GM04503 (cell line): ENCODE data around the gene PRMT7.
"Not testable (repeated sequence)": the region's sequence is repeated elsewhere in the genome, so short reads cannot be mapped to it uniquely, and the experiment has no call there.

Experiments used
- DNase-seq: peaks from one replicate; pipeline ENCODE4 v3.0.0-alpha.2; 2012; ENCODE audit warnings: low read depth

PRMT7 gene

GRCh38 chr16:68283801-68284598, 26.8 kb upstream of the PRMT7 start:
- DNase-seq: no peak

- DNase-seq: no peak
These were observed 26.0 kb upstream of the PRMT7 start for GRCh38 chr16:68284847-68285246.

GRCh38 chr16:68285683-68286082, 25.1 kb upstream of the PRMT7 start:
- no peak for DNase-seq

GRCh38 chr16:68286153-68287074, 24.4 kb upstream of the PRMT7 start:
- DNase-seq: no peak

GRCh38 chr16:68287276-68288251, 23.3 kb upstream of the PRMT7 start:
- DNase-seq: peak; percentile 88

- no peak for DNase-seq
These were observed 22.6 kb upstream of the PRMT7 start for GRCh38 chr16:68288252-68288650.

- not testable (repeated sequence) for DNase-seq
These were observed 22.0 kb upstream of the PRMT7 start for GRCh38 chr16:68288796-68289195.

GRCh38 chr16:68289202-68289601, 21.6 kb upstream of the PRMT7 start:
- DNase-seq: no peak

GRCh38 chr16:68289621-68290329, 21.0 kb upstream of the PRMT7 start:
- peak; percentile 12 for DNase-seq

- DNase-seq: no peak
These were observed 20.4 kb upstream of the PRMT7 start for GRCh38 chr16:68290450-68290849.

- no peak for DNase-seq
These were observed 19.6 kb upstream of the PRMT7 start for GRCh38 chr16:68291227-68291626.

- DNase-seq: no peak
These were observed 18.4 kb upstream of the PRMT7 start for GRCh38 chr16:68292425-68292824.

GRCh38 chr16:68296291-68296690, 14.5 kb upstream of the PRMT7 start:
- no peak for DNase-seq

GRCh38 chr16:68296693-68297092, 14.1 kb upstream of the PRMT7 start:
- no peak for DNase-seq

GRCh38 chr16:68297908-68298307, 12.9 kb upstream of the PRMT7 start:
- no peak for DNase-seq

- DNase-seq: no peak
These were observed 12.5 kb upstream of the PRMT7 start for GRCh38 chr16:68298312-68298711.

- DNase-seq: peak; percentile 75
These were observed 11.8 kb upstream of the PRMT7 start for GRCh38 chr16:68298907-68299561.

- DNase-seq: no peak
These were observed 11.0 kb upstream of the PRMT7 start for GRCh38 chr16:68299571-68300453.

- no peak for DNase-seq
These were observed 9.9 kb upstream of the PRMT7 start for GRCh38 chr16:68300734-68301459.
